ENCODE measurements around the gene ITGB3.

ITGB3 gene

DNA sequence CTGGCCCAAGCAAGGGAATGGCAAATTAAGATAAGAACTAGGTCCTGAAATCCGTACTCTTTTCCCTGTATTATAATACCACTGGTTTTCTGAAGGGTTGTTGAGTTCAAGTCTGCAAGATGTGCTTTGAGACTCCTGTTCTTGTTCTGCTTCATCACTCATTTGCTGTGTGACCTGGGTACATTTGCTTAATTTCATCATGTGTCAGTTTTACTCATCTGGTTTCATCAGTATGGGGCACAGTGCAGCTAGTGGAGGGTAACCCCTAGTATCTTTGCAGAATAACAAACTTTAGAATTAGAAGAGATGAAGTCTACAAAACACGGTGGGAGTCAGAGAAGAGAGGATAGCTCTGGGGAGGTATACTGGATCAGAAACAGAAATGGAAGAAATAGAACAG lies 48.2 kb downstream of the ITGB3 start:
- no peak for TF ChIP-seq CTCF (IDR thresholded peaks at IDR 0.05; ENCODE audit: low read depth, low read length, missing control alignments)
- no peak overlapping the region for H3K4me3 ChIP-seq (ENCODE audit: low read depth, low read length)
- DNase-seq (ENCODE audit: low read depth): no peak

GRCh38 chr17:47304186-47304585 lies 50.6 kb downstream of the ITGB3 start:
- no peak overlapping the region for H3K4me3 ChIP-seq (ENCODE audit: low read depth, low read length)
- DNase-seq (ENCODE audit: low read depth): no peak
- TF ChIP-seq CTCF (IDR thresholded peaks at IDR 0.05; ENCODE audit: low read depth, low read length, missing control alignments): no peak

DNA sequence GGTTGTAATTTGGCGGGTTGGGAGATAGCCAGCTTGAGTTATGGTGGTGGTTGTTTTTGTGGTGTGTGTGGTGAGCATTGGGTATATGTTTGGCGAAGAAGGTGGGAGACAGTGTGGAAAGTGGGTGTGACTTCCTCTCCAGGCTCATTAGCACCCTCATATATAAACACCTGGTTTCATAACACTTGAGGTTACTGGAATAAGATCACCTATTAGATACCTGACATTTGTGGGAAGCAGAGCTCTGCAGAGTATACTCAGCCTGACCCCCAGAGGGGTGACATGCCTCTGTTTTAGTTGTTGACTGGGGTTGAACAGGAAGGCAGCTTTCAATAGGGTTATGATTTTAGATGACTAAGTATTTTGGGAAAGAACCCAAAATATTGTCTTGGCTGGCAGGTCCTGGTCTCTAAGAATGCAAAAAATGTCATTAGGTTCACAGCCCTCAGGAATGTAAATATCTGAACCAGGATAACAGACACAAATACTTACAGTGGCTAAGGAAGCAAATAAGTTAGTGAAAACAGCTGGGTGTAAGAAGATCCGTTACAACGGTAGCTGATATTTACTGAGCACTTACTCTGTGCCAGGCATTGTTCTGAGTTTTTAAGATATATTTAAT lies 51.8 kb downstream of the ITGB3 start:
- no peak overlapping the region for H3K4me3 ChIP-seq (ENCODE audit: low read depth, low read length)
- no peak for DNase-seq (ENCODE audit: low read depth)
- TF ChIP-seq CTCF (IDR thresholded peaks at IDR 0.05; ENCODE audit: low read depth, low read length, missing control alignments): no peak

- DNase-seq (ENCODE audit: low read depth): no peak
- no peak for TF ChIP-seq CTCF (IDR thresholded peaks at IDR 0.05; ENCODE audit: low read depth, low read length, missing control alignments)
- H3K4me3 ChIP-seq (ENCODE audit: low read depth, low read length): no peak overlapping the region
These were observed 56.6 kb downstream of the ITGB3 start for GRCh38 chr17:47310186-47310733.

DNA sequence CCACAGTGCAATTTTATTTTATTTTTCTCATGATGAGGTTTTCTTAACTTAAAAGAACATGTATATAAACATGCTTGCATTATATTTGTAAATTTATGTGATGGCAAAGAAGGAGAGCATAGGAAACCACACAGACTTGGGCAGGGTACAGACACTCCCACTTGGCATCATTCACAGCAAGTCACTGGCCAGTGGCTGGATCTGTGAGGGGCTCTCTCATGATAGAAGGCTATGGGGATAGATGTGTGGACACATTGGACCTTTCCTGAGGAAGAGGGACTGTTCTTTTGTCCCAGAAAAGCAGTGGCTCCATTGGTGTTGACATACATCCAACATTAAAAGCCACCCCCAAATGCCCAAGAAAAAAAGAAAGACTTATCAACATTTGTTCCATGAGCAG lies 57.8 kb downstream of the ITGB3 start:
- TF ChIP-seq CTCF (IDR thresholded peaks at IDR 0.05; ENCODE audit: low read depth, low read length, missing control alignments): no peak
- no peak overlapping the region for H3K4me3 ChIP-seq (ENCODE audit: low read depth, low read length)
- no peak for DNase-seq (ENCODE audit: low read depth)

DNA sequence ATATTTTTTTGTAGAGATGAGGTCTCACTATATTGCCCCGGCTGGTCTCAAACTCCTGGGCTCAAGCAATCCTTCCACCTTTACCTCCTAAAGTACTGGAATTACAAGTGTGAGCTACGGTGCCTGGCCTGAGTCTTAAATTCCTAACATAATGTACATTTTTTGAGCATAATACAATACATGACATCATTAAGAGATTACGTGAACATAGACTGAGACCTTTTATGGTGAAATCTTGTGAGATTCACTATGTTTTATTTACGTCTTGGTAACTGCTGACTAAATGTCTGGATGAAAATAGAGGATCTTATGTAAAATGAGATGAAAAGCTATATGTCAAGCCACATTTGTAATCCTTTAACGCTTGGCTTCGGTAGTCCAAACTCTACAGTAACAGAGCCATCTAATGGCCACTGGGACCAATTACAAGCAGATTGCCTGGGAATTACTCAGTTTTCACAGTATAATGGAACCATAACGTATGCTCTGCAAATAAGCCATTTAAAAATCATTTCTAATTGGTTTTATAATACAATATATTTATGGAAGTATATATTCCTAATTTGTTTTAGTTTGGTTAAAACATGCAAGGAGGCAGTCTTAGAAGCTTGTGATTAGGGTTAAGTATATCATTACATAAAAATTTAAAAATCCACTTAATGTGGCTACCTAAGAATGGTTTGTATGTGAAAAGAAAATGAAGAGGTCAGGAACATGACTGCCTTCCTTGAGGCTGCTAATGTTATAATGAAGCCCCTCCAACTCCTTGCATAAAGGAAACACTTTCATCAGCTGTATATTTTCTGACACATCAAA lies 62.0 kb downstream of the ITGB3 start:
- TF ChIP-seq CTCF (IDR thresholded peaks at IDR 0.05; ENCODE audit: low read depth, low read length, missing control alignments): peak; percentile 72
- no peak overlapping the region for H3K4me3 ChIP-seq (ENCODE audit: low read depth, low read length)
- peak; percentile 38 for DNase-seq (ENCODE audit: low read depth)

Measured in GM12864 (cell line).